Fibroblast of skin of scalp (primary cell): Measurements from ENCODE around the gene ZDHHC5. TPM values are rescaled to one million over a fixed set of nuclear protein-coding genes. Genes with fewer than 3 reads are reported as not detected.
A peak's percentile ranks its signal among the peaks of the same experiment; 100 is the strongest.

Source experiments
- DNase-seq: peaks from one replicate; pipeline ENCODE4 v3.0.0-alpha.2; 2013
- polyA plus RNA-seq, 2 experiments: library from polyadenylated mRNA; unstranded; fragments of 120-200 nt; gene quantifications; one replicate each; pipeline ENCODE4 v1.2.1, GENCODE V29; 2013; ENCODE audit not compliant: insufficient read length in 2 of 2

ZDHHC5 gene
- polyA plus RNA-seq (2013, experiment 1 of 2; ENCODE audit: insufficient read length) = 49.2 TPM
- polyA plus RNA-seq (2013, experiment 2 of 2; ENCODE audit: insufficient read length) = 48.0 TPM

- DNase-seq = peak; percentile 100
These were observed at the start of gene ZDHHC5 for GRCh38 chr11:57667736-57668433. ZDHHC5 (plus strand) TSS chr11:57668114; CDS start chr11:57673091, 4,977 bp downstream.

GRCh38 chr11:57618438-57618837 lies 49.5 kb upstream of the ZDHHC5 start:
- no peak for DNase-seq

- no peak for DNase-seq
These were observed 48.6 kb upstream of the ZDHHC5 start for GRCh38 chr11:57619331-57619730.

- DNase-seq = no peak
These were observed 47.4 kb upstream of the ZDHHC5 start for GRCh38 chr11:57620467-57620866.

- no peak for DNase-seq
These were observed 45.7 kb upstream of the ZDHHC5 start for GRCh38 chr11:57622263-57622662.

GRCh38 chr11:57624864-57625263 lies 43.0 kb upstream of the ZDHHC5 start:
- no peak for DNase-seq

- DNase-seq = no peak
These were observed 41.0 kb upstream of the ZDHHC5 start for GRCh38 chr11:57626895-57627294.

- no peak for DNase-seq
These were observed 37.7 kb upstream of the ZDHHC5 start for GRCh38 chr11:57630171-57630570.

- DNase-seq = no peak
These were observed 35.8 kb upstream of the ZDHHC5 start for GRCh38 chr11:57632116-57632515.

- DNase-seq = no peak
These were observed 34.4 kb upstream of the ZDHHC5 start for GRCh38 chr11:57633394-57634070.

- no peak for DNase-seq
These were observed 33.6 kb upstream of the ZDHHC5 start for GRCh38 chr11:57634311-57634710.

GRCh38 chr11:57635246-57635645 lies 32.7 kb upstream of the ZDHHC5 start:
- DNase-seq = no peak

GRCh38 chr11:57637626-57638004 lies 30.3 kb upstream of the ZDHHC5 start:
- DNase-seq = no peak

GRCh38 chr11:57638005-57638781 lies 29.7 kb upstream of the ZDHHC5 start:
- peak; percentile 90 for DNase-seq

GRCh38 chr11:57638811-57639320 lies 29.0 kb upstream of the ZDHHC5 start:
- no peak for DNase-seq

- peak; percentile 85 for DNase-seq
These were observed 28.4 kb upstream of the ZDHHC5 start for GRCh38 chr11:57639321-57640067.

- no peak for DNase-seq
These were observed 27.7 kb upstream of the ZDHHC5 start for GRCh38 chr11:57640068-57640800.

- DNase-seq = peak; percentile 64
These were observed 26.7 kb upstream of the ZDHHC5 start for GRCh38 chr11:57641011-57641807.

GRCh38 chr11:57643802-57644201 lies 24.1 kb upstream of the ZDHHC5 start:
- DNase-seq = no peak
